ENCODE results near the gene PNPT1.

DNA sequence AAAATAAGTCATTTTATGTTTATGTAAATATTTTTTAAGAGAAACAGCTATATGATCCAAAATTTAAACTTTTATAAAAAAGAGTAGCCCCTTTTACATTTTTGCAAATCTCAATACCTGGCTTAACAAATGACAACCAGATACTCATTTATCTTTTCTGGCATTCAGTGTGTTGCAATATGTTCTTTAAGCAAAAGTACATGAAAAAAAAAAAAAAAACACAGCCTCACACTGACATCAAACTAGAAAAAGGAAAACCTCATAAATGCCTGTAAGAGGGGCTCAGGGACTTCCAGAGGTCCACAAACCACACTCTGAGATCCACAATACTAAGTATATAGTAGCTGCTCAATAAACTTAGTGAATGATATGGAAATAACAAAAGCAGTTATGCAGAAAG lies 98.1 kb downstream of the PNPT1 start:
- TF ChIP-seq, protein P1, sequence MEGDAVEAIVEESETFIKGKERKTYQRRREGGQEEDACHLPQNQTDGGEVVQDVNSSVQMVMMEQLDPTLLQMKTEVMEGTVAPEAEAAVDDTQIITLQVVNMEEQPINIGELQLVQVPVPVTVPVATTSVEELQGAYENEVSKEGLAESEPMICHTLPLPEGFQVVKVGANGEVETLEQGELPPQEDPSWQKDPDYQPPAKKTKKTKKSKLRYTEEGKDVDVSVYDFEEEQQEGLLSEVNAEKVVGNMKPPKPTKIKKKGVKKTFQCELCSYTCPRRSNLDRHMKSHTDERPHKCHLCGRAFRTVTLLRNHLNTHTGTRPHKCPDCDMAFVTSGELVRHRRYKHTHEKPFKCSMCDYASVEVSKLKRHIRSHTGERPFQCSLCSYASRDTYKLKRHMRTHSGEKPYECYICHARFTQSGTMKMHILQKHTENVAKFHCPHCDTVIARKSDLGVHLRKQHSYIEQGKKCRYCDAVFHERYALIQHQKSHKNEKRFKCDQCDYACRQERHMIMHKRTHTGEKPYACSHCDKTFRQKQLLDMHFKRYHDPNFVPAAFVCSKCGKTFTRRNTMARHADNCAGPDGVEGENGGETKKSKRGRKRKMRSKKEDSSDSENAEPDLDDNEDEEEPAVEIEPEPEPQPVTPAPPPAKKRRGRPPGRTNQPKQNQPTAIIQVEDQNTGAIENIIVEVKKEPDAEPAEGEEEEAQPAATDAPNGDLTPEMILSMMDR (IDR thresholded peaks at IDR 0.05; ENCODE audit: insufficient read depth, low read length, poor library complexity, severe bottlenecking): no peak
- TF ChIP-seq EZH2phosphoT487 (conservative IDR thresholded peaks at IDR 0.05; ENCODE audit: low read length): no peak
